ENCODE measurements around the gene ATXN10.

DNA sequence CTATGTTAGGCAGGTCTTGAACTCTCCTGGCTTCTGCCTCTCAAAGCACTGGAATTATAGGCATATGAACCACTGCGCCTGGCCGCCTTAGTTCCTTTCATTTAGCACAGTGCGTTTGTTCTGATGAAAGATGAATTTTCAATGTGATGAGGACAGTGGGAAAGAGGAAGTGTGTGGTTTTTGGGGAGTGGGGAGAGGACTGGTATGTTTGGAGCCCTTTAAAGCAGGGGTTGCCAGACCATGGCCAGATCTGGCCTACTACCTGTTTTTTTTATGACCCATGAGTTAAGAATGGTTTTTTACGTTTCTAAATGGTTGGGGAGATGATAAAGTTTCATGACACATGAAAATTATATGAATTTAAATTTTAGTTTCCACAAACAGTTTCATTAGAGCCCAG lies 12.5 kb downstream of the ATXN10 start:
- TF ChIP-seq POLR2AphosphoS5 (IDR thresholded peaks at IDR 0.05) (no peak), EP300 (IDR thresholded peaks at IDR 0.05) (no peak), CTCF (IDR thresholded peaks at IDR 0.05) (no peak), POLR2A (IDR thresholded peaks at IDR 0.05) (no peak)

Measured in gastroesophageal sphincter (tissue), 3 donors.